ENCODE measurements around the gene C1QL4.

Gene C1QL4

GRCh38 chr12:49293056-49293956 is 43.7 kb downstream of the C1QL4 start:
- no peak for DNase-seq (ENCODE audit: low read depth)
- TF ChIP-seq CTCF (conservative IDR thresholded peaks at IDR 0.05; ENCODE audit: low read depth, low read length), result no peak
- H3K4me3 ChIP-seq (ENCODE audit: low read length), result no peak overlapping the region

DNA sequence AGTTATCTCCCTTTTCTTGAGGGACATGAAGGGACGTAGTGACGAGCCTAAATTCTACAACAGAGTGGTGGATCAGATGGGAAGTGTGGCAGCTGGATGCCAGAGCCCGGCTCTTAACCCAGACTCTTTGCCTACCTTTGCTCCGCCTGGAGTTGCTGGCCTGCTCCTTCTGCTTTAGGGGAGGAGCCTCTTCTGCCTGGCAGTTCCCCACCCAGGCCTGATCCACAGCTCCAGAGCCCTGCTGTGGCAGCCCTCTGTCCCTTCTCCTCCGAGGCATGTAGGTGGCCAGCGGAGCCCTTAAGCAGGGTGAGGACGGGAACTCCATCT is 44.3 kb downstream of the C1QL4 start:
- TF ChIP-seq CTCF (conservative IDR thresholded peaks at IDR 0.05; ENCODE audit: low read depth, low read length), result no peak
- no peak for DNase-seq (ENCODE audit: low read depth)
- no peak overlapping the region for H3K4me3 ChIP-seq (ENCODE audit: low read length)

DNA sequence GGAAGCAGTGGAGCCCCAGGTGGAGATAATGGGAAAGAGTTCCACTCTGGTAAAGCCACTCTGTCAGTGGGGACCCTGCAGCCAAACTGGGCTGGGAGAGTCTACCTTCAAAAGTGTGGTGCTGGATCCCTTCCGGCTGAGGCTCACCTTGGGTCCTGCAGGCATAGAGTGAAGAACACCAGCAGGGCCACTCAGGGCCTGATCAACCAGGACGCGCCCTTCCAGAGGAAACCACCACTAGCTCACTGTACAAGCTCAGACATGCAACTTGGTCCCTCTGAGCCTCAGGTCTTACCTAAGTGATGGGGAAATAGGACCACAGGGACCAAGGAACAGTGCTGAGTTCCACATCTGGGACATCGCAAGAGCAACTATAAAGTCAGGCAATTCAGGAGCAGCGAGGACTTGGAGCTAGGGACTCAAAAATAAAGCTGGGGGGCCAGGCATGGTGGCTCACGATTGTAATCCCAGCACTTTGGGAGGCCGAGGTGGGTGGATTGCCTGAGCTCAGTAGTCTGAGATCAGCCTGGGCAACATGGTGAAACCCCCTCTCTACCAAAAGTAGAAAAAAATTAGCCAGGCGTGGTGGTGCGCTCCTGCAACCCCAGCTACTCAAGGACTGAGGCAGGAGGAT is 47.9 kb downstream of the C1QL4 start:
- H3K4me3 ChIP-seq (ENCODE audit: low read length), result no peak overlapping the region
- no peak for DNase-seq (ENCODE audit: low read depth)
- no peak for TF ChIP-seq CTCF (conservative IDR thresholded peaks at IDR 0.05; ENCODE audit: low read depth, low read length)

DNA sequence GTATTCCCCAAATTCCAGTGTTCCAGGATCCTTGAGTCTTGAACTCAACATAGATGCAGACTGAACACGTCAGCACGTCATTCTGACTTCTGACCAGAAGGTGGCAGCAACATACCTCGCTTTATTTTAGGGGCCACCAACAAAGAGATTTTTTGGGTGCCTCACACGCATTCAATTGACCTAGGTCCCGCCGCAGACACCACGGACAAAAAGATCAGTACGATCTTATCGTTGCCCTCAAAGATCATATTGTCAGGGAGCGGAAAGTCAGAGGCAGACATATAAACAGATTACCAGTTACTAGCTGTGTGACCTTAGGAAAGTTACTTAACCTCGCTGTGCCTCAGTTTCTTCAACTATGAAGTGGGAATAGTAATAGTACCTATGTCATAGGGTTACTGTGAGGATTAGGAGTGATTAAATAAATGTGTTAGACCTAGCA is 48.6 kb downstream of the C1QL4 start:
- TF ChIP-seq CTCF (conservative IDR thresholded peaks at IDR 0.05; ENCODE audit: low read depth, low read length), result peak; percentile 82
- no peak overlapping the region for H3K4me3 ChIP-seq (ENCODE audit: low read length)
- no peak for DNase-seq (ENCODE audit: low read depth)

DNA sequence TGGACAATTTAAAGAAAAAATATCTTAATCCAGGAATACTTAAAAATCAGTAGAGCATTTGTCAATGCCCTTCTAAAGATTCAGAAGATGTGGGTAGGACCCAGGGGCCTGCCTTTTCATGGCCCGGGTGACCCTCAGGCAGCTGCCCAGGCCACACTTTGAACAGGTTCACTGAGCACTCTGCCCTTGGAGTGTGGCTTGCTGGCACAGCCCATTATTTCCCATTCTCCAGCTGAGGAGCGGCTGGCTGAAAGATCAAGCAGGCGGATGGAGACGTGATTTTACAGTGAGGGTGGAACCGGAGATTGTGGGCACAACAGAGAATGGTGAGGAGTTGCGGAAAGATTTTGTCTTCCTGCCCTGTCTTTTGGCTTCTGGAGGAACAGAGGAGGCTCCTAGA is 49.1 kb downstream of the C1QL4 start:
- no peak for TF ChIP-seq CTCF (conservative IDR thresholded peaks at IDR 0.05; ENCODE audit: low read depth, low read length)
- DNase-seq (ENCODE audit: low read depth), result no peak
- no peak overlapping the region for H3K4me3 ChIP-seq (ENCODE audit: low read length)

GRCh38 chr12:49284672-49285071 is 52.3 kb downstream of the C1QL4 start:
- no peak for DNase-seq (ENCODE audit: low read depth)
- no peak overlapping the region for H3K4me3 ChIP-seq (ENCODE audit: low read length)
- TF ChIP-seq CTCF (conservative IDR thresholded peaks at IDR 0.05; ENCODE audit: low read depth, low read length), result no peak

Data from retinal pigment epithelial cell (primary cell).